ENCODE results near the gene CAPS.
"Not testable (repeated sequence)": the region's sequence is repeated elsewhere in the genome, so short reads cannot be mapped to it uniquely, and the experiment has no call there.

DNA sequence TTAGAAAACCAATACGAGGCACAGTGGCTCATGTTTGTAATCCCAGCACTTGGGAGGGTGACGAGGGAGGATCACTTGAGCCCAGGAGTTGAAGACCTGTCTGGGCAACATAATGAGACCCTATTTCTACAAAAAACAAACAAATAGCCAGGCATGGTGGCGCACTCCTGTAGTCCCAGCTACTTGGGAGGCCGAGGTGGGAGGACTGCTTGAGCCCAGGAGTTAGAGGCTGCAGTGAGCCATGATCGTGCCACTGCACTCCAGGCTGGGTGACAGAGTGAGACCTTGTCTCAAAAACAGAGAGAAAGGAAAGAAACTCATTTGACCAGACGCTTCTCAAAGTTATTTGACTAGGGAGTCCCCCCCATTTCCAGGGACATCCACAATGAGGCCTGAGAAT is 49.2 kb downstream of the CAPS start:
- TF ChIP-seq EZH2 (IDR thresholded peaks at IDR 0.05; ENCODE audit: low read depth): not testable (repeated sequence)
- TF ChIP-seq, protein P1, sequence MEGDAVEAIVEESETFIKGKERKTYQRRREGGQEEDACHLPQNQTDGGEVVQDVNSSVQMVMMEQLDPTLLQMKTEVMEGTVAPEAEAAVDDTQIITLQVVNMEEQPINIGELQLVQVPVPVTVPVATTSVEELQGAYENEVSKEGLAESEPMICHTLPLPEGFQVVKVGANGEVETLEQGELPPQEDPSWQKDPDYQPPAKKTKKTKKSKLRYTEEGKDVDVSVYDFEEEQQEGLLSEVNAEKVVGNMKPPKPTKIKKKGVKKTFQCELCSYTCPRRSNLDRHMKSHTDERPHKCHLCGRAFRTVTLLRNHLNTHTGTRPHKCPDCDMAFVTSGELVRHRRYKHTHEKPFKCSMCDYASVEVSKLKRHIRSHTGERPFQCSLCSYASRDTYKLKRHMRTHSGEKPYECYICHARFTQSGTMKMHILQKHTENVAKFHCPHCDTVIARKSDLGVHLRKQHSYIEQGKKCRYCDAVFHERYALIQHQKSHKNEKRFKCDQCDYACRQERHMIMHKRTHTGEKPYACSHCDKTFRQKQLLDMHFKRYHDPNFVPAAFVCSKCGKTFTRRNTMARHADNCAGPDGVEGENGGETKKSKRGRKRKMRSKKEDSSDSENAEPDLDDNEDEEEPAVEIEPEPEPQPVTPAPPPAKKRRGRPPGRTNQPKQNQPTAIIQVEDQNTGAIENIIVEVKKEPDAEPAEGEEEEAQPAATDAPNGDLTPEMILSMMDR (conservative IDR thresholded peaks at IDR 0.05): not testable (repeated sequence)
